Fibroblast of peridontal ligament (primary cell): Measurements from ENCODE around the gene TAF15.

Experiments
- DNase-seq: peaks from one replicate; pipeline ENCODE4 v3.0.0-alpha.2; 2010; ENCODE audit errors: extremely low read depth

TAF15 gene

DNA sequence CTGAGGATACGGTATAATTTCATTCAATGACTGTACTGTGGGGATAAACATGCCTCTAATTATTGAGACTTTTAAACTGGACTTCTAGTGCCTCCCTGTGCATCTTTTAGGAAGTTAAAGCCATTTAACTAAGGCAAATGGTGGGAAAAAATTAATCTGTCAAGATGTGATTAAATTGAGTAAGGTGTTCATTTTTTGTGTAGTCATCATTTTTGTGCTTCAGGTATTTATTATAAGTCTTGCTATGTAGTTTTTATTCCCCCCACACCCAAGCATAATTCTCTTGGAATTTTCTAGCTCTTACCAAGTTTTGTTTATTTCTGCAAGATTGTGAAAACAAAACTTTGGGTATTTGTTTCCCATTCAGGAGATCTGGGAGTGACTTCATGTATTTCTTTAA, 10.2 kb downstream of the TAF15 start:
- no peak for DNase-seq

- no peak for DNase-seq
These were observed 12.0 kb downstream of the TAF15 start for GRCh38 chr17:35821308-35821707.

DNA sequence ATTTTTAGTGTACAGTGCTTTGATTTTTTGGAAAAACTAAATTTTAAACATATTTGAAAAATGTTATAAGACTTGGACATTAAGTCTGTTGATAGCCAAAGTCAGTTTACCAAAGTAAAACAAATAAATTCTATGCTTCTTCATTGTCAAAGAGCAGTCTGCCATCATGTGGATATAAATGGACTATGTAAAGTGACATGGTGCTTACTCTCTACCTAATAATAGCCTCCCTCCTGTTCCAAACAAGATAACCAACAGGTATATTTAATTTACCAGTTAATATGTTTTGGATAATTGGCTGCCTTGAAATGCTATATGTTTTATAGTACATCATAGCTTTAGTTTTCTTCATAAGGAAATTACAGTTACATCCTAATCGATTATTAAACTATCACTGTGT, 15.9 kb downstream of the TAF15 start:
- DNase-seq, result no peak

DNA sequence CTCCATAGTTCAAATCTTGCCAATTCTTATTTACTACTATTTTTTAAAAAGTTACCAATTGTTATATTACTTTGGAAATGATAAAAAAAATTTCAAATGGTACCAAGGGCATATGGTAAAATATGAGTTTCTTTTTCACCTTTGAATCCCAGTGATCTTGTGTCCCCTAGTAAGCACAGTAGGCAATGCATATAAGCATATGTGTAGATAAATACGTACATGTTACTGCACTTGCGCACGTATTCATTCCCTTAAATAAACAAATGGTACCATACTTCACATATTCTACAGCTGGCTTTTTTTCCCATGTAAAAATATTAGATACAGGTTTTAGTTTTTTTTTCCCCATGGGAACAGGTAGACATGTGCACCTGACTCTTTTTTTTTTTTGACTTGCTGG, 31.8 kb downstream of the TAF15 start:
- DNase-seq, result no peak

DNA sequence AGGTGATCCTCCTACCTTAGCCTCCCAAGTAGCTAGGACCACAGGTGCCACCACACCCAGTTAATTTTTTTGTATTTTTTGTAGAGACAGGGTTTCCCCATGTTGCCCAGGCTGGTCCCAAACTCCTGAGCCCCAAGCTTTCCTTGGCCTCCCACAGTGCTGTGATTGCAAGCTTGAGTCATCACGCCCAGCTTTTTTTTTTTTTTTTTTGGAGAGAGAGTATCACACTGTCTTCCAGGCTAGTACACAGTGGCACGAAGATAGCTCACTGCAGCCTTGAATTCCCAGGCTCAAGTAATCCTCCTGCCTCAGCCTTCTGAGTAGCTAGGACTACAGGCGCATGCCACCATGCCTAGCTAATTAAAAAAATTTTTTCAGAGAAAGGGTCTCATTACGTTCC, 32.2 kb downstream of the TAF15 start:
- DNase-seq, result peak; percentile 13

DNA sequence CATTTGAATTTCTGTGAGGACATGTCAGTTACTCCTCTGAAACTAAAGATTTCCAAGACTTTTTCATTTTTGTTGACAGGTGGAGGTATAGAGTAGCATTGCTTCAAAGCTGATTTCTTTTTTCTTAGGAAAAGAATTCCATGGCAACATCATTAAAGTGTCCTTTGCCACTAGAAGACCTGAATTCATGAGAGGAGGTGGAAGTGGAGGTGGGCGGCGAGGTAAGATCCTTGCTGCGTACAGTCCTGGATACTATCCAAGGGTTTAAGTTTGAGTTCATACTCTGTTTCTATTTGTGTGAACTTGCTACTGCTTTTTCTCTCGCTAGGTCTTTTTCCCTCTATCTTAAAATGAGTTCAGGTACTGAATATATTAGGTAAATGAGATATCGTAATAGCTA, 33.0 kb downstream of the TAF15 start:
- DNase-seq, result no peak

- DNase-seq, result no peak
These were observed 34.4 kb downstream of the TAF15 start for GRCh38 chr17:35843698-35844097.

GRCh38 chr17:35844547-35844946, 35.3 kb downstream of the TAF15 start:
- no peak for DNase-seq

DNA sequence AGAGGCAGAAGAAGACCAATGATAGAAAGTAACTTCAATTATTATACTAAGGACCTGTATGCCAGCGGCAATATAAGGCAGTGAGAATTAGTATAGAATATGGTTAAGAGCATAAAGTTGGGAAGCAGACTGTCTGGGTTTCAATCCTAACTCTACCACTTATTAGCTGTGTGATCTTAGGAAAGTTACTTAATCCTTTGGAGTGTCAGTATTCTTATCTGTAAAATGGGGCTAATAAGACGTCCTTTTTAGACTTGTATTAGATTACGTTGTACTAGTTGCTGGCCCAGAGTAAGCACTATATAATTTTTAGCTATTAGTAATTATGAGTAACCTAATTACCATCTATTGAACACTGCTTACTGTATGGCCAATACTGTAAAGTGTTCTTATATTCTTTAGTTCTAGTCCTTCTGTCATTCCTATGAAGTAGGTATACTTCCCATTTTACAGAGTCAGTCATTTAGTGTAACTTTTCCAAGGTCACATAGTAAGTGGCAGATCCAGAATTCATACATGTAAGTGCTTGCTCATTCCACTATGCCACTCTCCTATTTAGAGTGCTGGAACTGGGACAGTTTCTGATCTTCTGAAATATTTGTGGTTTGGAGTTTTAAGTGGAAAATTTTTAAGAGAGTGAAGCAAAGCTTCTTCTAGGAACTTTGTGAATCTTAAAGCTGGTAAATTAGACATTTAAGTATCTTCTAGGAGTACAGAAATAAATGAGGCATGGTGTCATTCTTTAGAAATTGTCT, 36.9 kb downstream of the TAF15 start:
- peak; percentile 69 for DNase-seq

- no peak for DNase-seq
These were observed 37.7 kb downstream of the TAF15 start for GRCh38 chr17:35847006-35847405.

GRCh38 chr17:35847633-35848373, 38.5 kb downstream of the TAF15 start:
- DNase-seq, result no peak

GRCh38 chr17:35849469-35850348, 40.4 kb downstream of the TAF15 start:
- peak; percentile 77 for DNase-seq

DNA sequence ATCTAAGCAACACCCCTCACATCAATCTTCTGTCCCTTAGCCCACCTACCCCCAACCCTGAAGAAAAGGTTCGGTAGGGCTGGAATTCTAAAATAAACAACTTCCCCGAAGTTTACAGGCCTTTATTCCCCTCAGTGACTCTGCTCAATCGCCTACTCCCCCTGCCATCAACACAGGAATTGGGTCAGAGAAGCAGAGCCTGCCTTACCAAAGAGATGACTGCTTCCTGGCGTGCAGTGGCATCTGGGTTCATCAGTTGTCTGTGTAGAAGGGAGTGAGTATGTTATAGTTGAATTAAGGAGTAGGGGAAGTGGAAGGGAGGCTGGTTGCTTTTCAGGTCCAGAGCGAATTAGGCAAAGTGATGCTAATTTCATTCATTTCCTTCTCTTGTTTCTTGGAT, 46.7 kb downstream of the TAF15 start:
- no peak for DNase-seq

DNA sequence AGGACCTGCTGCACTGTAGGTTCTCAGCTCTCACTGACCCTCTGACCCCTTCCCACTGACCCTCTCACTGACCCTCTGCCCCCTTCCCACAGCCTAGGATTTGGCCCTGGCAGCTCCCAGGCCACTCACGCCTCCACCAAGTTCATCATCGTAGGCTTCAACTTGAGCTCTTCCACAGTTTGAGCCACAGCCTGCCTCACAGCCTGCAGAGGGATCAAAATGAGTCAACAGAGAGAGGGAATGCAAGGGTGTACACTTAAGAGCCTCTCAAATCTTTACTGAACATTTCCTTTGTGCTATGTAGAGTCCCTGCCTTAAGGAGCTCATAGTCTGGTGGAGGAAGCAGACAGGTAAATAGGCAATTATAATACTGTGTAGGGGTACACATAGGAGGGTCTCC, 47.3 kb downstream of the TAF15 start:
- no peak for DNase-seq

DNA sequence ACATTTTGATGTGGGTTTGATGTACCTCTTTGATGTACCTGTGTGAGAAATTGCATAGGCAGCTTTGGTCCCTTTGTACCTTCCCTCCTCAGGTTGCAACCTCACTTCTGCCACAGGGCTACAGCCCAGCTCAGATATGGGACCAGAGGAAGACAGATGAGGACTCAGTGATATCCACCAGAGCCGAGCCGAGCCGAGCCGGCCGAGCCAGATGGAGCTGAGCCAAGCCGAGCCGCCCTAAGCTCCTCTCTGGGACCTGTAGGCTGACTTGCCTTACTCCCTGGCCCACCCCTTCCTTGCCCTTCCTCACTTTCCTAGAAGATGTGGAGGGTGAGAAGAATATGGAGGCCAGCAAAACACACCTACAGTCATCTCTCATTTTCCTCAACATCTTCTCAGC, 55.6 kb downstream of the TAF15 start:
- no peak for DNase-seq

- peak; percentile 63 for DNase-seq
These were observed 56.4 kb downstream of the TAF15 start for GRCh38 chr17:35865412-35866340.

DNA sequence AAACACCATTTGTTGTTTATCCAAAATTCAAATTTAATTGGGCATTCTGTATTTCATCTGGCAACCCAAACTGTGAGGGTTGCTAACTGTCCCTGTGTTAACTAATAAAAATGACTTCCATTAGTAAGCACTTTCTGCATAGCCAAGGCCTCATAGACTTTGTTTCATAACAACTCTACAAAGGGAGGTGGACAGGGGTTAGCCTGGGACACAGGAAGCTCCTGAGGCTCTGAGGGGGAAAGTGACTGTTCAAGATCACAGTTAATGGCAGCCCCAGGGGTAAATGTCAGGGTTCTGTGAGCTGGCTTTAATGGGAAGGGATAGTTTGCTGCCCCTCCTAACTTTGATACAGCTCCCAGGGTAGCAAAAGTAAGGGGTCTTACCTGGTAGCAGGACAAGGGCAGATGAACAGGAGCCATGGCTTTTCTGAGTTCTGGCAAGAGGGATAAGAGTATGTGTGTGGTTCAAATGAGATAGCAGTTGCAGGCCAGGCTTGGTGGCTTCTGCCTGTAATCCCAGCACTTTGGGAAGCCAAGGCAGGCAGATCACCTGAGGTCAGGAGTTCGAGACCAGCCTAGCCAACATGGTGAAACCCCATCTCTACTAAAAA, 57.2 kb downstream of the TAF15 start:
- DNase-seq, result no peak

GRCh38 chr17:35867574-35867973, 58.3 kb downstream of the TAF15 start:
- no peak for DNase-seq

- no peak for DNase-seq
These were observed 59.5 kb downstream of the TAF15 start, which contains the start of gene HEATR9 for GRCh38 chr17:35868737-35869136. Gene HEATR9 (minus strand): TSS chr17:35868891. CDS start chr17:35868742, 149 bp downstream.

- no peak for DNase-seq
These were observed 61.9 kb downstream of the TAF15 start for GRCh38 chr17:35870906-35871819.
